ENCODE data around the gene HOXB6.

The HOXB6 gene

DNA sequence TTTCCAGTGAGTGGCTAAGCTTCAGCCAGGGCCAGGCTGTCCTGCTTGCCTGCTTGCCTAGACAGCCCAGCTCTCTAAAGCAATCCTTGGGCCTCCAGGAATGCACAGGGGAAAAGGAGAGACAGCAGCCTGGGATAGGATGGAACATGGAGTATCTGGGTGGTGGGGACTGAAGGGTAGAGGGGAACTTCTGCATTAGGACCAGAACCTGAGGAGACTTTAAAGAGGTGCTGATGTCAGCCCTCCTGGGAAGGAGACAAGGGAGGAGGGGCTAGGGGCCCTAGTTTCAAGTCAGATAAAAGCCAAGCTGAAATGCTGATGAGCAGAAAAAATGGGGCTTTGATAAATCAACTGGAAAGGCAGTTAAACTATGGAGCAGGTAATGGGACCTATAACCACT, 4.2 kb upstream of the HOXB6 start:
- DNase-seq, result no peak

DNA sequence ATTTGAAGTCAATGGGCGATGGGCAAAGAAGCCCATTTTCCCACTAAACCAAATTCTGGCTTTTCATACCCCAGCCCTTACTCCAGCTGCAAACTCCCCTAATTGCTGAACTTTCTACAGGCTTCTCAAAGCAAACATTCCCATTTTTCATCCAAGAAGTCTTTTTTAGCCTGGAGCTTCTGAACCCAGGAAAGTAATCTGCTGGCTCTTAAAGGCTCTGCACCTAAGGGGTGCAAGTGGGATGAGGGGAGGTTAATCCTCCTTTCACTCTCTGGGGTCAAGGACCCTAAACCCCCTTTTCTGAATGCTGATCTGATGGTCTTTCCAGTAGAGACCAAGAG, 3.7 kb upstream of the HOXB6 start:
- no peak for DNase-seq

DNA sequence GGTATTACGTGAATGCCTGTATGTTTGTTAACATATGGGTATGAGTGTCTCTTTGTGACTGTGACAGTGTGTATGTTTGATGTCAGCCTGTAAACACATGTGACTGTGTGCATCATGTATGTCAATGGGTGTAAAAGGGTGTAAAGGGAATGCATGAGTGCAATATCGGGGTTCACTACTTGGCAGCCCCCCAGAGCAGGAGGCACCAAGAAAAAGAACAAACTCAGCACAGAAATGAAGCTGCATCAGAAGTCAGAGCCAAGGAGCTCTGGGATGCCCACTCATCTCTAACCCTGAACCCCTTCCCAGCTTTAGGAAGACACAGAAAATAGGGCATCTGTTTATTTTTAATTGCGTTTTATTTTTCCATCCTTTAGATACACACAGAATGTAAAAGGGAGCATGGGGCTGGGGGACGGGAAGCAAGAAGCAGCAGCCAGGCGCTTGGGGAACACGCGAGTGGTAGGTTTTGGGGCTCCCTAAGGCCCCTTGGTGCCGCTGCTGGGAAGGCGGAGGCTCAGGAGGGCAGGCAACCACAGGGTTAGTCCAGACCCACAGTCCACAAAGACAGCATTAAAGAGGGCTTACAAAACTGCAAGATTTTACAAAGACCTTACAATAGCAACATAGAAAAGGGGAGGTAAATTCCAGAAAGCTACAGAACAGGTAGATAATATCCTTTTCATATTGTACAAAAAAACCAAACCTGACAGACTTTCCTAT, 2.3 kb upstream of the HOXB6 start:
- no peak for DNase-seq

DNA sequence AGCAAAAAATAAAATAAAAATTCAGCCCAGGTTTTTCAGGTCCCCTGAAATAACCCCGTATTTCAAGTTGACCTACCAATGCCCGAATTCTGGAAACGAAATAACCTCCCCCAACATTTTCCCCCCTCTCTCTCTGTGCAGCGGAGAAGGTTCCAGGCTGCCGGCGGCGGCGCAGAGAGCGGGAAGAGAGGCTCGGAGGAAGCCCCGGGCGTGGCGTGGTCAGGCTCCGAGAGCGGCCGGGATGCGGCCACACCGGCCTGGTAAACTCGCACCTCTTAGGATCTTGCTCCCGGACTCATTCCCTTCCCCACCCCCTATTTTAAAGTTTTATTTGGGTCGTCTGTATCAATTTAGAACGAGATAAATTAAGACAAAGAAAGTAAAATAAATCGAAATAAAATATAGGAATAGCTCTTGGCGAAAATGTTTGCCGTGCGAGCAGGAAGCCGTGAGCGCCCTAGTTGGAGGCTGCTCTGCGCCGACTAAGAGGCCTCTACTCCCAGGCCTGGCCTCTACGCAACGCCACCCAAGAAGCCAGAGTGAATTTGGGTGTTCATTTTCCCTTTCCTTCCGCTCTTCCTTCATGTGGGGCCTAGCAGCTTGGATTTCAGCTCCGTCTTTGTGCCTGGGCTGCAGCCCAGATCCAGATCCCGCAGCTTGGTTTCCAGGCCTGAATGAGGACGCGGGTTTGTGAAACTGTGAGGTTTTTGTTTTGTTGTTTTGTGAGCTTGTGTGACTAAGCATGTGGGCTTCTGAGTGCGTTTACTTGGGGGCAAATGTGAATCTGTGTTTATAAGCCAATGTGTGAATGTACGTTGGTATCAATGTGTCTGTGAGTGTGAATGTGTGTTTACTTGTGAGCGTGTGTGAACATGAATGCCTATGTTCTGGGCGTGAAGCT, 1.5 kb upstream of the HOXB6 start:
- no peak for DNase-seq

DNA sequence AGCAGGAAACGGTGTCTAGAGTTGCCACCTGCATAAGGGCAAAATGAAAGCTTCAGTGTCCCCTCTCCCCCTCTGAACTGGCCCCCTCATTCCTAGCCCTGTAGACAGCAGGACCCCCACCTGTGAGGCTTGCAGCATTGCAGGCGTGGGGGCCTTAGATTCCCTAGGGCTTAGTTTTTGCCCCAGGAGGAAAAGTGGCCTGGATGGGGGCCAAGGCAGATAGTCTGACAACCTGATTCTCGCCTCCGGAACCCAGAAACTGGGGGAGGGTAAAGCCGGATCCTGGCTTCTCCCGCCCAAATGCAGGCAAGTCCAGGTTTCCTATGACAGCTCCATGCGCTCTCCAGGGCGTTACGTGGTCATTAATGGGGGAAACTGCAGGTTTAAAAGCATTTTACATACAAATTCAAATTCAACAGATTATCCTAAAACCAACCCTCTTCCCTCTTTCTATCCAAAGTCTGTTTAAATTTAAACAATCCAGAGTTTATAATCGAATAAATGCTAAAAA, 678 bp upstream of the HOXB6 start:
- no peak for DNase-seq

DNA sequence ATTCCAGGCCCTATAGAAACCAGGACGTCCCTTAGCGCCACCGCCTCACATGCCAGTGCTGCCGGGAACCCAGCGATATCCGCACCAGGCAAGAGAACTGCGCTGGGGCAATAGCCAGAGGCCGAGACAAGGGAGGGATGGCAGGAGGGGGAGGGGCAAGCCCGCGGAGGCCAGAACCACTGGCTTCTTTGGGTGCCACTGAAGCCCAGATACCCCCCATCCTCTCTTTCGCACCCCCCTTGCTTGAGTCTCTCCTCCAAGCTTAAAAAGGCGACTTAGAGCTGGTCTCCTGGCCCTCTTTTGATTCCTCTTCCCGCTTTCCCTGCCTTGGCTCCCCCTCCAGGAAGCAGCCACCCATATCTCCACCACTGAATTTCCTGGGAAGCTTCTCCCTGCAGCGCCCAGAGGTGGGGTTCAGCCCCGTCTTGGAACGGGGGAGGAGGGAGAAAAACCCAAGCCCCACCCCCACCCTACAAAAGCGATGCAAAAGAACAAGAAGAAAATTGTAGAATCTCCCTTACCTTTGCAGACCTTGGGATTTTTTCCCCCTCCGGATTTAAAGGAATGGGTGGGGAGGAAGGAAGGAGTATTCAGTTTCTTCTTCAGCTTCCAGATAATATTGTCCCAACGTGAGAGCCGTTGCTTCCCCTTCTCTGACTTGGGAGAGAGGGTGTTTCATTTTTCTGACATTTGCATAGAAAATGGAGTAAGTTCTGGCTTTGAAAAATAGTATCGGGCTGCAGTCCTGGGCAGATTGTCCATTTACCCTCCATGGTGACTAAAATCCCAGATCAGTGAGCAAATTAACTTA, 622 bp downstream of the HOXB6 start:
- no peak for DNase-seq

DNA sequence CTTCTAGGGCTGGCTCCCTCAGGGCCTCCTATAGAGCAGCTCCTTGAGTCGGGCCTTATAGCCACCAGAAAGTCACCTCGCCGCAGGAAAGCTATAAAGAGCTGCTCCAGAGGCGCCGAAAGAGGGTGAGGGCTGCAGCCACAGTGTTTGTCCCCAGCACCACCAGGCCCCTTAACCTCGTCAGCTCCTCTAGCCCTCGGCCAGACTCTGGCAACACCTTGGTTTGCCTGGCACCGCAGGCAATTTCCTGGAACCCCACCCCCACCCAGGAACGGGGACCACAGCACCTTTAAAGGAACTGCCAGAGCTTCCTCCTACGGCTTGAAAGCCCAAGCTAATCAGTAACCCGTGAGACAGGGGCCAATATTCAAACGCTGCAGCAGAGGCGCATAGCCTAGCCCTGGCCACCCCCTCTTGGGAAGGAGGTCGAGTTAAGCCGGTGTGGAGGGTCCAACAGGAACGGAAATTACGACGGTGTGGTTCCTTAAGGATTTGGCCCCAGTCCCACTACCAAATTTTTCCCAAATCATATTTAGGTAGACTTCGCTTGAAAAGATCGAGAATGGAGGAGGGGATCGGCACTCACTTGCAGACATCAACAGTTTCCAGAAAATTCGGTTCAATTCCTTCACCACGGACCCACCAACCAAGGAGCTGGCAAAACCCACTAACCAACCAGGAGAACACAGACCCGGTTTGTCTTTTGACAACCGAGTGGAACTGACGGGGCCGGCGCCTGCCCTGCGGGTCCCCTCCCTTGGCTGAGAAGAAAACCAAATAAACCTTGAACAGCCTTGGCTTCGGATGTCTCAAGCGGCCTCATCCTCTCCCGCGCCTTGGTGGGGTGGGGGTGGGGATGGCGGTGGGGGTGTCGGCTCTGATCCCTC, 3.0 kb downstream of the HOXB6 start:
- no peak for DNase-seq

DNA sequence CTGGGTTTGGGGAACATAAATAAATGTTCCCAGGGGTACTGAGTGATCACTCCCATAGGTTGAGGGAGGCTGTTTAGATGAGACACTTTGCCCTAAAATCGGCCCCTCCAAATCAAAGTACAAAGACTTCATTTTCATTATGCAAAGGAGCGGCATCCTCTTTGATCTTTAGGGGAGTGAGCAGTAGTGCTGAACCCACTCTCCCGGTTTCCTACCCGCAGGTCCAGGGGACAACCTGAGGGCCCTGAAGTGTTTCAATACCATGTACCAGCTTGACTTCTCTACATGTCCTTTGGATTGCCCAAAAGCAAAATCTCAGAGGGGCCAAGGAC, 3.6 kb downstream of the HOXB6 start:
- DNase-seq, result no peak

DNA sequence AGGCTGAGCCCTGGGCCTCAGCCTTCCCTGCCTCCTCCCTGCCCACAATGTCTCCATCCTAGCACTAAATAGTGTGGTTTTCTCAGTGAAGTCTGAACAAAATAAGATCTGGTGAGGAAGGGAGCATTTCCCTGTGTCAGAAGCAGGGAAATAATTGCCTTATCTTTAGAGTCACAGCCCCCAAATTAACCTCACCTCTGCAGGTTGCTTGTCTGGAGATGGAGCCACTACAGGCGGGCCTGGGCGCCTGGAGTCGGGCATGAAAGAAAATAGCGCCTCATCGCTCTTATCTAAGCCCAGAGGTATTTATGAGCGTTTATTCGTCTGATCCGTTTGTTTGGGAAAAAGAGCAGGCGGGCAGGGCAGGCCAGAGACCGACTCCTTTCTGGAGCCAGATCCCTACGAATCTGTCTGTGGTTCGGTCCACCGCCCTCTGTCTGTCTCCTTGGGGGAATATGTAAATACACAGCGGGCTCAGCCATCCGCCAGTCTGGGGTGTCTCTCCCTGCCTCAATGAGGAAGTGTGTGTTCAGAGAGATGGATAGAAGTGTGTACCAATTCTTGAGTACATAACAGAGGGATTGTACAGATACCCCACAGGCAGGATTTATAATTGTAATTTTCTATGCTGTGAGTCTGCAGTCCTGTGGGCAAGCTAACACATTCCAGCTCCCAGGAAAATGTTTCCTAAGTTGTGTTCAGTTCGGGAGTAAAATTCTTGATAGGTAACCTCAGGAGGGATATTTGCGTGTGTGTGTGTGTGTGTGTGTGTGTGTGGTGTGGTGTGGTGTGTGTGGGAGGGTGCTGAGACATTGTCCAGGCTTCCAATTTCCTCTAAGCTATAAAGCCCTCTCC, 4.3 kb downstream of the HOXB6 start:
- DNase-seq, result peak; percentile 45

DNA sequence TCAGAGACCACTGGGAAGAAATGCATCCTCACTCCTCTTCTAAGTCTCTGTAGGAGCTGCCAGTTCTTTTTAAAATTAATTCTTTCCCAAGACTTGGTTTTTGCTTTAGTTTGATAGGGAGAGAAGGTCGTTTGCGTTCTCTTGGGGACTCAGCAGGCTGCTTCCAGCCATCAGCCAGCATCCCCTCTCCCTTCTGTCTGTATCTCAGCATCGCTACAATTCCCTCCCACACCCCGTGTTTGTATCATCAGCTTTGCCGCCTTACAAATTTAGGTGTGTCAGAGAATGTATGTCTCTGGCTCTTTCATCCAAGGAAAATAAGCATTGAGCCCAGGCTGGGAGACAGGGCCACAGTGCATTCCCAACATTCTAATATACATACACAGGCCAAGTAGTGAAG, 5.4 kb downstream of the HOXB6 start:
- no peak for DNase-seq

DNA sequence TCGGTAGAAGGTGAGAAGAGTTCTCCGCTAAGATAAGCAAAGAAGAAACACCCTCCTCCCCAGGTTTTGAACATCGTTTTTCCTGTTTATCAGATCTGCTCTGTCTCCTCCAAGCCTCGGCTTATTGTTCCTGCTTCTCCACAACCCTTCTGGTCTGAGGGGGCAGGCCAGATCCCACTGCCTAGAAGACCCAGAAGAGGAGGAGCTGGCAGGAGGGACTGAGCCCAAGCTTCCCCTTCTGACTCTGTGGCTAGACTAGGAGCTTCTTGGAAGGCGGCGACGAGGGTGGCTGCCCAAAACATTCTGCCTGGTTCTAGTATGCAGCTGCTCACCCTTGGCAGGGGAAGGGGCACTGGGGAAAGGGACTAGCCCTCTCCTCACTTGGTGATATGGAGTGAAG, 6.0 kb downstream of the HOXB6 start:
- no peak for DNase-seq

DNA sequence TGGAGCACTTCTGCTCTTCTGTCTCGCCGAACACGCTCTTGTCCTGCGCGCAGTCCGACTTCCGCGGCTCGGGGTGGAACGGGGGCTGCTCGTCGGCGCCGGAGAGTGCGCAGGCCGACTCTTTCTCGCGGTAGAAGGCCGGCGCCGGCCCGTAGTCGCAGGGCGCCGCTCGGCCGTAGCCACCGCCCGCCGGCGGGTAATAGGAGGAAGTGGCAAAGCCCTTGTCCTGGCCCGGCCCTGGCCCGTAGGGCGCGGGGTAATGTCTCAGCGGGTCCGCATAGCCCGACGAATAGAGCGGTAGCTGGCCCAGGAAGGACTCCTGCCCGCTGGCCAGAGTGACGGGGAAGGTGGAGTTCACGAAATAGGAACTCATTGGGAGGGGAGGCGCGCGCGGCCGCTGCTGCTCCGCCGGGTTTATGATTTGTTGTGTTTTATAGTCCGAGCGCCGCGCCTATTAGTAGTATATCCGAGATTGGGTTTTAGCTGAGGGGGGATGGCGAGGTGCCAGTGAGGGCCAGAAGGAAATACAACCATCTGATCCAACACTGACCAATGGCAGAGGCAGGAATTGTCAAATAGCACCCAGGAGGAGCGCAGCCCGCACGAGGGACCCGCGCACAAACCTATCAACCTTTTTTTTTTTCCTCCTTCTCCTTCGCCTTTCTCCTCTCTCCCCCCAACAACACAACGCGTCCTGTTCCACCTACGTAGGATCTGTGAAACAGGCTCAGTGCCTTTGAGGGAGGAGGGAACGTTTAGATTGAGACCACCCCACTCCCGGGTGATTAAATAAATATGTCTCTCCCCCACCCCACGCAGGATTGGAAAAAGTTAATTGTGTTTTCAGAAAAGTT, 6.8 kb downstream of the HOXB6 start:
- no peak for DNase-seq

DNA sequence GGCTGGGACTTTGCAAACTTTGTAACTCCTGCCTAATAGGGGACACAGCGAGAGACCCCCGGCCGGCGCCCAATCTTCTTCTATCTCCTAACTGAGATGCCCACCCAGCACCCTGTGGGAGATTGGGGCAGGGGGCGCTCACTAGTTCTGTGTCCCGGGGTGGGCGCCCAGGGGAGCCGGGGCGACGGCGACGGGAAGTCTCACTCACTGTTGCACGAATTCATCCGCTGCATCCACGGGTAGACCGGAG, 7.3 kb downstream of the HOXB6 start:
- DNase-seq, result no peak

DNA sequence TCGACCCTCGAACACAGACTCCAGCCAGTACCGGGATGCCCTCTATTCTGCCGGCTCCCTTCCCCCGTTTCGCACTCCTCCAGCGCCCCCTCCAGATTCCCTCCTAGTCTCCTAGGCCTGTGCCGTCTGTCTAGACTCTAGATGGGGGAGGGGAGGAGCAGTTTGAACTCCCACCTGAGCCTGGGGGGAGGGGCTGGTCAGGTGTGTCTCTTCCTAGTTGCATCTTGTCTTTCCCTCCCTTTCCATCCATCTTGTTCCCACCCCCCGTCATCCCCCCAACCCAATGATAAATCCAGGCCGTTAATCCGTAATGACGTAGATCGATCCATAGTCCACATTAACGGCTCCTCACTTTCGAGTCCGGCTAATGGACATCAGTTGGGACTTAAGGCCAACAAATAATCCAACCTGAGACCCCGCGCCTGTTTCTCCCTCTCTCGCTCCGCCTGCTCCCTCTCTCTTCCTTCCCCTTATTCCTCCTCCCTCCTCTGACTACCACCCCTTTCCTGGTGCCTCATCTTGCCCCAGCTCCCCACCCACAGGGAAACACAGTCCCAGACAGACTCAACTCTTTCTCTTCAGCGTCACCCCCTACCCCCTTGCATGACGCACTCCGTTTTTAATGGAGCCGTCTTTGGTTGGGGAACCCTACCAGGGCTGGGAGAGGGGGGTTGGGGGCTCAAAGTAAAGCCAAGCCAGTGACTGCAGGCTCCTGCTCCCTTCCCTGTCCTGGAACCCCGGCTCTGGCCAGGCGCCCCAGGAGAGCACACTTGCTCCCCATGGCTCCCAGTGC, 7.9 kb downstream of the HOXB6 start:
- DNase-seq, result no peak

DNA sequence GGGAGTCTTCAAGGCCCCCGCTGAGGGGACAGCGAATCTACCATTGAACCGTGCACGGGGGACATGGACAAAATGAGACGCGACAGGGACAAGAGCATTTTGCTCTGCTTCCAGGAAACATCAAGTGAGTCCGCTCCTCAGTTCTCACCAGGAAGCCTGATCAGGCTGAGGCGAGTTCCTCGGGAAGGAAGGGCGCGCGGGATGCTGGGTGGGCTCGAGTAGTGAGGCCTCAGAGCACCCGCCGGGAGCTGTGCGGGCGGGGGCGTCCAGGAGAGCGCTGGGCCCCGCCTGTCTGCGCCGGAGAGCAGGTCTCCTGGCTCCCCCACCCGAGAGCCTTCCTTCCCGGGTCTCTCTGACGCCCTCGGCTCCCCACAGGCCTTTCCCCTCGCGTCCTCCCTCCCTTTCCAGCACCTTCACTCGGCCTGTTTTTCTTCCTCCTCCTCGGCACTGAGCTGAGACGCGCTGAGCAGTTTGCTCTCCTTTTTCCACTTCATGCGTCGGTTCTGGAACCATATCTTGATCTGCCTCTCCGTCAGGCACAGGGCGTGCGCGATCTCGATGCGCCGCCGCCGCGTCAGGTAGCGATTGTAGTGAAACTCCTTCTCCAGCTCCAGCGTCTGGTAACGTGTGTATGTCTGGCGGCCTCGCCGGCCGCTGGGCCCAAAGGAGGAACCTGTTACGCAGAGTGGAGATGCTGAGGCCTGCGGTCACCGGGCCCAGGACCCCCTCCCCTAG, 8.6 kb downstream of the HOXB6 start:
- DNase-seq, result no peak

DNA sequence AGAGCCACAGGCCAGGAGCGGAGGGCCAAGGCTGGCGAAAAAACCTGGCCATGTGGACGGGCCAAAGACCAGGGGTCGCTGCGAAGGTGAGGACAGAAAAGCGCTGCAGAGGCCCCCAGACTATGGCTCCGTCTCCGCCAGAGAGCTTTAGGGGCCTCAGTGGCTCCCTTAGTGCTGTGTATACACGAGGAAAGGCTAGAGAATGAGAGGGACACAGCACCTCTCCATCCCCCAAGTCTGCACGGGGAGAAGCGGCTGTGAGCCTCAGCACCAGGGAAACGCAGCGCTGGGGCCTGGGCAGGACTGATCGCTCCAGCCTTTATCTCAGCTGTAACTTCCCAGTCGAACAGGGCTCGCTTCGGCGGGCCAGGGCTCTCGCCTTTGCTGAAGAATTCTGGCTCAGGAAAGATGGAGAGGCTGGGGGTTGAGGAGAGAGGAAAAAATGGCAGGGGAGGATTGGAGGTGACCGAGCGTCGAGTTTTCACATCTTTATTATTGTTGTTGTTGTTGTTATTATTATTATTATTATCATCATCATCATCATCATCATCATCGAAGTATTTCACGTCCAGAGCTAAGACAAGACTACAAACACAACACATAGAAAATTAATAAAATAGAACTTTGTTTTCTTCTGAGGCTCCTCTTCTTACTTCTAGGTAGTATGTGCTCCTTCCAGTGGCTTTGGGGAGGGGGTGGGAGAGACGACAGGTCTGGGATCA, 9.3 kb downstream of the HOXB6 start:
- no peak for DNase-seq

DNA sequence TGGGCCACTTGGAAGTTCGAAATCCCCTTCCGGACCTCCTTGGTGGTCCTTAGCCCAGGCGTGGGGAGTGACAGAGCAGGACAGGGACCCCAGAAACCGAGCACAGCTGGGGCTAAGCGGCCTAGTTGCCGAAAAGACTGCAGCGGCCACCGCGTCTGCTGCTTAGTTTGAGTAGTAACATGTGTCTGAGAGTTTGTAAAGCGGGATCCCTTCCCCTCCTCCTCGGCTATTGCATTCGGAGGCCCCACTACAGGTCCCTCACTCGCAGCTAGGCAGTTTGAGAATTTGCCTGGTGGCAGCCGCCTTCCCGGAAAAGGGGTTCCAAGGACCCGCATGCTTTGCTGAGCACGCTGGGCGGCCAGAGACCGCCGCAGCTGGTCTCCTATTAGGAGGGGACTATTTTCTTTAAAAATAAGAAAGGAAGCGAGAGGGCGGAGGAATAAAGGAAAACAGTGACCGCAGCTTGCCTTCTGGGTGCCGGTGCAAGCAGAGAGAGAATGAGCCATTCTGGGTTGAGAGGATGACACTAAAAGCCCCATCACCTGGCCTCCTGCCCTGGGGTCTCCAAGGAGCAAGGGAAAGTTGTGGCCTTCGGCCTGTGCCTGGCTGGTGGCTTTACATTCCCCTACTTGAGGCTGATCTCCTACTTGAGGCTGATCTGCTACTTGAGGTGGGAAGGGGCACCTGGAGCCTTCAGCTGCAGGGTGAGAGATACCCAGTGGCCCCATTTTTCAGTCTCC, 10.1 kb downstream of the HOXB6 start:
- DNase-seq, result no peak
